GM19023 (cell line): ENCODE data around the gene CTNNA2.

Source experiments
- ATAC-seq: cut with Tn5 transposase; IDR thresholded peaks from one replicate; pipeline ENCODE4 v1.9.1; 2021; ENCODE audit warnings: mild to moderate bottlenecking, moderate library complexity; ENCODE audit not compliant: unreplicated experiment

The CTNNA2 gene

DNA sequence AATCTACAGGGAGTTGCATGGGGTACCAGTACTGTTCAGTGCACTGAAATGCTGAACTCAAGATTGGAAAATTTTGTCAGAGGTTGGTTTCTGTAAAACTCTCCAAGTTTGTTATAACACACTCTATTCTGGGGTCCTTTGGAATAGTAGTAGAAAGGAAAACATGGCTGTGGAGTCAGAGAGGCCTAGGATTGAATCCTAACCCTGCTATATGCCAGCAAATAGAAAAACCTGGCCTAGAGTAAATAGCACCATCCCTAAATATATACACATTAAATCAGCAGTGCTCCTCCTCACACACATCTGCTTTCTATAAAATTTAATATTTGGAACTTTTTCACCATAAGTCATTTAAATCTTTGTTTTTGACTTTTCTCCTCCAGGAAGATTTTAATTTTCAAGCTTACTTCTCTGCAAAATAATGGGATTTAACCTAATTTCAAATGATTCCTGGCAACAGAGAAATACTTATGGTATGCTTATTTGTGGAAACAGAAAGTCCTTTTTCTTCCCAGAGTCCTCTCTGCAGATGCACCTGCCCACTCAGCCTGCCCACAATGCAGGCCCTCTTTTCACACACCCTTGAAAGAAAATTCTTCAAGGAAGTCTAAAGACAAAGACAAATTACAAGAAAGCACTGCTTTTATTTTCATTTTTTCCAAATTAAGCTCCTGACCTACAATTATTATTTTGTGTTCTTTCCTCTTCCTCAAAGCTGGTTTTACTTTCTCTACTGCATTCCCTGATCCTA, 989.2 kb downstream of the CTNNA2 start:
- no peak for ATAC-seq

DNA sequence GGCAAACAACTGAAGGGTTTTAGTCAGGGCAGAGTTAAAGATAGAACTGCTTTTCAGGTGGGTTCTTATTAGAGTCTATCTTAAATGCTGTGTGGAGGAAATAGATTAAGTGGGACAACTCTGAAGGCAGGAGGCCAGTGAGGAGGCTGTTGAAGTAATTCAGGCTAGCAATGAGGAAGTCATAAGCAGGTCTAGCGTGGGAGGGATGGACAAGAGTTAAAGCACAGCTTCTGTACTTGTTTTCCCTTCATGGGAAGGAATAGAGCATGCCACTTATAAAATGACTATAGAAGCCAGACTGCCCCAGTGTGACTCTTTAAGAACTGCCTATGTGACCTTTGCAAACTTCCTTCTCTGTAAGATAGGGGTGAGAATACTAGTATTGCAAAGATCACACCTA, 993.7 kb downstream of the CTNNA2 start:
- ATAC-seq = no peak

DNA sequence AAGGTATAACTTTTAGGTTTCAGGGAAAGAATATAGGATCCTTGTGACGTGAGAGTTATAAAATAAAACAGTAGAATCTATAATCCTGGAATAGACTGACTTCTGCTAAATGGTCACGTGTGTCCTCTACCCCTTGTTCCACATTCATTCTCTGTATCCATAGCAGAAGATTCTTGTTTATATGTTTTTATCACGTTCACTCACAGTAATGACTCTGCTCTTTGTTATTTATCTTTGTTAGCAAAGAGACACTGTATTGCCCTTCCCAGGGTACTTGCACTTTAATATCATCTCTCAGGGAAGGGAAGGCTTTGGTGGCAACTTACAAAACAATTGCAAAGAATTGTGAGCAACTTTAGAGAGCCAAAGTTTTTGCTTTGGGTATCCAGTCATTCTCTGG, 997.9 kb downstream of the CTNNA2 start:
- ATAC-seq = no peak

DNA sequence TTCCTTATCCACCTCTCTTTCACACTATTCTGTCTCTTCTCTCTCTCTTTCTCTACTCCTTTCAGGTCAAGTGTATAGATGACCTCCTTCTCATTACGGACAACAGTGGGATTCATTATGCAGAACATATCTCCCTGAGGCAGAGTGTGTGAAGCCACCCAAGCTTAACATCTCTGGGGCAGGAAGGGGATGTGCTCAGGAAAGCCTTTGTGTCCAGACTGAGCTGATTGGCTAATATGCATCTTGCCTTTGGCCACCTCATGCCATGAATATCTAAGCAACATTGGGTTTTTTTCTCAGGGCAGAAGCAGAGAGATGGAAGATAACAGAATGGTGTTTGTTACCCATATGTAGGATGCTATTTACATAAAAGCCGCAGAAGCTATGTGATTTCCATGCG, 1003.1 kb downstream of the CTNNA2 start:
- ATAC-seq = no peak

DNA sequence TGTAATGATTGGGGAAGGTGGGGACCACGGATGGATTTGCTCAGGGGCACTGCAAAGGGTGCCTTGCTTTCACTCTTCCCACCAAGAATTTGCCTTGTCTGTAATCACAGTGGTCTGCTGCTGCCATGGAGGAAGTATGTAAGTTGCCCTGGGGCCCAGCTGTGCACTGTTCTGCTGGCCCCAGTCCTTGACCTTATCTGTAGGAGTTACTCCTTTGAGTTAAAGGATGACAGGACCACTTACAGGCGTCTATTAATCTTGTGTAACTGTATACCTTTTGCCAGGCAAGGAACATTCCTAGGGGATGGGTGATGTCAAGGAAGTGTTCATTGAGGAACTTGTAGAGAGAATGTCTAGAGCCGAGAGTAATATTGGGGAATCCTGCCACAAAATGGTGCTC, 1004.5 kb downstream of the CTNNA2 start:
- no peak for ATAC-seq

DNA sequence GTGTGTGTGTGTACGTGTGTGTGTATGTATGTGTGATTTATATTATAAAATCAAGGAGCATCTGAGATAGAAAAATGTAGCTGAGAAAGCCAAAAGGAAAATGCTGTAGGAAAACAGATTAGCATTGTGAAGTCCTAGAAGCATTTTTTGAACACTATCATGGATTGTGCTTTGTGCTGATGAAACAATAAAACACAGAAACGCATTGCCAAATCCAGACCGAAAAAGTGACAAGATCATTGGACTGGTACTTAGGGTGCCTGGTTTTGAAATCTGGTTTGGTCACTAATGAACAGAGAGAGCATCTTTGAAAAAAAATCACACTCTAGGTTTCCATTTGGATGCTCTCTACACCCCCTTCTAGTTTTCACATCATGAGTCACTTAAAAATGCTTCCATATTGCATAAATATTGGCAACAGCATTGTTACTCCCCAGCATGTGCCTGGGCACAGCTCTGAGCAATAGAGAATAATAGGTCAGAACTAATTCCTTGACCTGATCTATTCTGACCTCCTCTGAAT, 1006.3 kb downstream of the CTNNA2 start:
- ATAC-seq = no peak

DNA sequence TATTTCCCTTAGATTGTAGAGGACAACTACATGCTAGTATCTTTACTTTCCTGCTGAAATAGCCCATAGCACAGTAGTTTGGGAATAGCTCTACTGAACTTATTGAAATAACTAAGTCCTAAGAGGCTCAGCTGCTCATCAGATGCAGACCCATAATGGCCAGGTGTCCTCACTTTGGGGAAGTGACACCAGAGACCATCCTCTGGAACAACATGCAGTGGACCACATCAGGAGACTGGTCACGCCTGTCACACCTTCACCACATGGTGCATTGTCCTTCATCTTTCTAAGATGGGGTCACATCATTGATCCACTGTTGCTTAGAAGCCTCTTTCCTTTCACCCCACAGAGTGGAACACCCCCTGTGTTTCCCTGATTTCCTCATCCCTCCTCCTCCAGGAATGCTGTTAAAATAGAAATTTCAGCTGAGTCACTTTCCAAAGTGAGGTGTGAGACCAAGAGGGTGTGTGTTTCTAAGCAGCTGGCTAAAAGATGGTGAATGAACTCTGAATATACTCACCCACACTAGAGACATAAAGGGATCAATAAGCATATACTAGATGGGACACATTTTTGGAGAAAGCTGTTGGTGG, 1006.9 kb downstream of the CTNNA2 start:
- ATAC-seq = no peak

DNA sequence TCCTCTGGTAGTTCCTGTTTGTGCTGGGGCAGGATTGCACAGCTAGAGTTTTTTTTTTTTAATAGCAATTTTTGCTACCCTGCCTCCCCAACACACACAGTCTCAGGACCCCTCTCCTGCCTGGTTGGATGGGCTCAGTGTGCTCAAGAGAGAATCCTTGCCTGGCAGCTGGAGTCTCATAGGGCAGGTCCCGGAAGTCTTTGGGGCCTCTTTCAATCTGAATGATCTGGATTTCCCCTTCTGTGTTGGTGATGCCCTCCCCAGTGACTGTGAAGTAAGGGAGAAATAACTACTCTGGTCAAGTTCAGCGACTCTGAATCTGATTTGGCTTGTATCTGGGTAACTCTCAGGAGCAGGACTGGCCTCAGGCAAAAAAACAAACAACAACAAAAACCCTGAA, 1012.3 kb downstream of the CTNNA2 start:
- ATAC-seq = peak; percentile 70

DNA sequence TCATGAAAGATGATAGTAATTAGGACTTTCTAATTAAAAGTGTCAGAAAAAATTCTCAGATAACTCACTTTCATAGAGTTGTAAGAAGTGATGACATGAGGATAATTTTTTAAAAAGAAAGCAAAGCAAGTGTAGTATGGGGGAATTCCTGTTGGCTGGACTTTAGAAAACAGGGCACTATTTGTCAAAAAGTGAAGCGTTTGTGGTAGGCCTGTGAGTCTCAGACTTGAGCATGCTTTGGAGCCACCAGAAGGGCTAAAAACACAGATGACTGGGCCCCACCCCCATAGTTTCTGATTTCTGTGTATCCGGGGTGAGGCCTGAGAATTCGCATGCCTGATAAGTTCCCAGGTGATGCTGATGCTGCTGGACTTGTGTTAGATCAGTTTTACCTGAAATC, 1014.3 kb downstream of the CTNNA2 start:
- ATAC-seq = no peak

DNA sequence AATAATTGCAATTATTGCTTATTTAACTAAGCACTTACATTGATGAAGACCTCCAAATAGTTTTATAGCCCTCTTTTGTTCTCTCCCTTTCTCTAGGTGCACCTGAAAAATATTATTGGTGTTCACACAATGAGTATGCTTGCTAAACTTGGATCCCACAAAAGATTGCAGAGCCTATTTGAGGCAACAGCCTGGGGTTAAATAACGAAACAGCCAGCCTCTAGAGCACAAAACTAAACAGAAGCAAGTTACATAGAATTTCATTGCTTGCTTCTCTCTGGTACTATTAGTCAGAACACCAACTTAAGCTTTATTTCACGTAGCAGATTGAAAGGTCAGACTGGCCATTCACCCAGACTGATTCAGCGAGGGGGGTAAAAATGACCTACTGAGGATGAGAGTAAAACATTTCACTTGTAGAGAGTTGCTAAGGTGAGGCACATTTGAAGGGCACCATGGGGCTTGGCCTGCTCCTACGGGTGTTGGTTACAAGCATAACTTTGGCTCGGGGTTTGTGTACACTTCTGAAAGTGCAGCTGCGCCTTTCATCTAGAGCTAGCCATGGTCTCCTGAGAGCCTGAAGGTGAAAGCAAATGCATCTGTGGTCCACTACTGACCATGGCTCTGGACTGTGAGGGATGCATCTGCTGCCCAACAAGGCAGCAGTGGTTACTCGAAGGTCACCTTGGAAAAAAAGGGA, 1016.8 kb downstream of the CTNNA2 start:
- ATAC-seq = peak; percentile 28

DNA sequence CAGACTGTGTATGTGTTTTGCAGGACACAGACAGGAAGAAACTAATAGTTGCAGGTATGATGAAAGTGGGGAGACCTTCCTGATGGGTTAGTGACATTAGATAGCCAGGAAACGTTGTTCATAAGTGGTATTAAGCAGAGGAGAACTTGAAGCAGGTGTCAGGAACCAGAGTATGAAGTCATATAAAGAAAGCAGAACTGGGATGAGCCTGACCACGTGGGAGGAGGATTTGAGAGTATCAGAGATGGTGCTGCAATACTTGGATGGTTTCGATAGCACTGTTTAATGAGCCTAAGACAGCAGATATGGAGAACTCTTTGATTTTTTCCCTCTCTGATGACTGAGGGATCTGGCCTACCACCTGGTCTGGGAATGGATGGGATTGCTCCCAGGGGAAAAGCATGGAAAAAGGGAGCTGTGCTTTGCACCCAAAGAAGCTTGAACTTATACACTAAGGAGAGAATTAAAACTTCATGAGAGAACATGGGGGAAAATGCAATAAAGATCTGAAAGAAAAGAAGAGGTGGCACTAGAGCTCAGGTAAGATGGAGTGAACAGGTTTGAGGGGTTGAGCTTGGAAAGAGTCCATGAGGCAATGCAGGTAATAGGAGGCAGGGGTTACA, 1017.7 kb downstream of the CTNNA2 start:
- ATAC-seq = peak; percentile 48

DNA sequence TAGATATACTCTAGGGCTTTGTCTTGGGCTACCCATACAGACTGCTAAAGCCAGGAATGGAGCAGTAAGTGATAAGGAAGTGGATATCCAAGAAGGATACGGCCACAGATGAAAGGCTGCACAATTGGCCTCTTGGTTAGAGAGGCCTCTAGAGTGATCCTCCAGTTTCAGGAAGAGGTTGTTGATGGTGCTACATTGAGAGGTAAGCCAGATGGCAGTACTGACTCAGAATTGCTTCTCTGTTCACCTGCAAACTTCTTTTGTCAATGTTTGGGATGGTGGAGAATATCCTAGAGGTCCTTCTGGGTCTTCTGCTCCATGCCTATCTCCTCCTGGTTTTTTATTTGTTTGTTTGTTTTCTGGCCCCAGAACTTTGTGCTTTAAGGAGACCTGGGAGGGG, 1018.5 kb downstream of the CTNNA2 start:
- ATAC-seq = no peak

DNA sequence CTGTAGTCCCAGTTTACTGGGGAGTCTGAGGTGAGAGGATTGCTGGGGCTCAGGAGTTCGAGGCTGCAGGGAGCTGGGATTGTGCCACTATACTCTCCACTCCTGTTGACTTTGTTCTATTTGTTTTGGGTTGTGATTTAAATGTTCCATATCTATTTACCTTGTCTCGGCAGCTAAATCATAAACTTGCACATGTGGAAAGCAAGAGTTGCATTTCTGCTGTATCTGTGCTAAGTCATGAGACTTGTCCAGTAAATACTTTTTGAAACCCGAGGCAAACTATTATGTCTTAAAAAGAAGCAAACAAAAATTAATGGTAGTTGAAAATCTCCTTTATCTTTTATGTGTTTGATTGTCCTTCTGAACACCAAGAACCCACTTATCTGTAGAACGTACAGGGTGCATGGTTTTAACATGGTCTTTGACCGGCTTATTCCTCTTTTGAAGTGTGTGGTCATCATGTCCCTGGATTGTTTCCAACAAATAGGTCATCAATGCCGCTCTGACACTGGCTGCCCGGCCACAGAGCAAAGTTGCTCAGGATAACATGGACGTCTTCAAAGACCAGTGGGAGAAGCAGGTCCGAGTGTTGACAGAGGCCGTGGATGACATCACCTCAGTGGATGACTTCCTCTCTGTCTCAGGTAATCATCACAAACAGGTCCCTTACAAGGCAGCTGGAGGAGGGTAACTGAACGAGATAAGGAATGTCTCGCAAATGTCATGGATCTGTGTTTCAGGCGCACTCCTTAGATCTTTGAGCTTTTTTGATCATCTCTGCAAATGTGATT, 1032.8 kb downstream of the CTNNA2 start:
- no peak for ATAC-seq

DNA sequence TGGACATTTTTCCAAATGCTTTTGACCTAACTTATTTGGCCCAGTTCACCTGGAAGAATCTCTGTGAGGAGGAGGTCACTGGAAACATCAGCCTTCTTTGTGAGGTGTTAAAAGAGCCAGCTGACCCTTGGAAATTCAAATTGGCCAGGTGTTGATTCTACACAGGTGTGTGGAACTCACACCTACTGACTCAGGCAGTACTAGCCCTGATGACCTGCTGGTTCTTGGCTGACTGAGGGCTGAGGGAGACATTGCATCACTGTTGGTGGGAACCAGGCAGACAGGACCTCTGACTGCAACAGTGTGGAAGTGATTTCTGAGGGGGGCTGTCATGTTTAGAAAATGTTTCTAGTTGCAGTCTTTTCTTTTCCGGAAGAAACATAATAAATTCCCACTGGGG, 1033.9 kb downstream of the CTNNA2 start:
- no peak for ATAC-seq

DNA sequence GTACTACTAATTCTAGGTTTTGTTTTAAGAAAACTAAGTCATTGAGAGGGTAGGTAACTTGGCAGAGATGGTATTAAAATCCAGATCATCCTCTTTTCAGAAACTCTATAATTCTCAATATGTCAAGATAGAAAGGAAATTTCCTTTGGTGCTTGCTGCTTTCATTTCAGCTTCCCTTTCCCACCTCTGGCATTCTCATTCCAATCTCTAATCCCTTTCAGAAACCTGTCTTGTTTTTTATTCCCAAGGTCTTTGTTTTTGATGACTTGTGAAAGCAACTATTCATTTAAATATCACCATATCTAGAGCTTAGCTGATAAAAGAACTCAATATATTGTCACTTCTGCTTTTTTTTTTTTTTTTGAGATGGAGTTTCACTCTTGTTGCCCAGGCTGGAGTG, 1034.5 kb downstream of the CTNNA2 start:
- no peak for ATAC-seq

DNA sequence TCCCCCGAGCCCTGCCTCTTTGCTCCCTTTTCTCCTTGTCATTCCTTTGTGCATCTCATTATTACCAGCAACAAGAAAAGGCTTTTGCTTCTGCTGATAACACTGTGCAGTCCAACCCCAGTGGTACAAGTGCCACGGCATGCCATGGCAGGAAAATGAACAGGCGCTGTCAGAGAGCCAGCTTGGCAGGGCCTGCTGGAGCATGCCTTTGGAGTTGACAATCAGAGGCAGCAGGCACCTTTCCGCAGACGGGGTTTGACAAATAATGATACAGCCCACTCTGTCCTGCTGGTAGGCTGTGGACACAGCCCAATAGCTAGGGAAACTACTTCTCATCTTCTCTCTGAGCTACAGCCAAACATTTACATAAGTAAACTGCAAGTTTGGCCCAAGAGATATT, 1035.6 kb downstream of the CTNNA2 start:
- no peak for ATAC-seq

DNA sequence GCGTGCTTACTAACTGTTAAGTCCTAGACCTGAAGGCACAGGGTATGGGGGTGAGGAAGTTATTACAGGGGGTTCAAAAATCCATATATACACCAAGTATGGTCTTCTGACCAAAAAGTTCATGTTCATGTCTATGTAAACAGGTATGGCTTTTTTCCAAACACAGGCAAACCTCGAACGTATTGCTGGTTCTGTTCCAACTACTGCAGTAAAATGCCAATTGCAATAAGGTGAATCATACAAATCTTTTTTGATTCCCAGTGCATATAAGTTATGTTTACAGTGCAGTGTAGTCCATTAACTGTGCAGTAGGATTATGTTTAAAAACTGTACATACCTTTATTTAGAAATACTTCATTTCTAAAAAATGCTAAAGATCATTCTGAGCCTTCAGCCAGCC, 1037.0 kb downstream of the CTNNA2 start:
- no peak for ATAC-seq

DNA sequence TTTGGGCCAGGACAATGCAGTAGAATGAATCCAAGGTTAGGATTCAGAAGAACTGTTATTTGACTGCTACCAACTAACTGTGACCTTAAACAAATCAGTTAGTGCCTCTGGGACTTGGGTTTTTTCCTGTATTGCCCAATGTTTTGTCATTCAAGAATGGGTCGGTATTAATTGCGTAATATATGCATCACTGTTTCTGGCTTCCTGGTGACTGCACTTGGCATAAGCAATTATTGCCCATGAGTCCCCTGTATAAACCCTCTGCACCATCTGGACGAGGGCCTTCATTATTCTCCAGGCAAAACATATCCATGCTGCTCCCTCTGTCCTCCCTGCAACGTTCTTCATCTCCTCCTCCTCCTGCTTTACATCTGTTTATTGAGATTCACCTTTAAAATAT, 1047.5 kb downstream of the CTNNA2 start:
- no peak for ATAC-seq

DNA sequence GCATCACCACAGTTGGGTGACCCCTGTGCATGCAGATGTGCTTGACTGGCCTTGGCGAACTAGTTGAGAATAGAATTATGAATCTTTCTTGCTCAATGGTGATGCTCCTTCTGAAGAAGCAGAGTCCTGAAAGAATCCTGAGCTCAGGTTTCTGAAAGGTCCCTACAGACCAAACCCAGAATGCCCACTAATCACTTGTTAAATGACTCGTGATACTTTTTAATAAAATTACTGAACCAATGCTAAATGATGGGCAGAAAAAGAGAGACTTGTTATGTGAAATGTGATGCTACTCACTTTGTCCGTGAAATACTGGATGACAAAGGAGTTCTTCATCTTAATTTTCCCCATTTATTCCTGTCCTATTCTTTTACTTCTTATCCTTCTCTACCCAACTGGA, 1055.2 kb downstream of the CTNNA2 start:
- ATAC-seq = no peak

DNA sequence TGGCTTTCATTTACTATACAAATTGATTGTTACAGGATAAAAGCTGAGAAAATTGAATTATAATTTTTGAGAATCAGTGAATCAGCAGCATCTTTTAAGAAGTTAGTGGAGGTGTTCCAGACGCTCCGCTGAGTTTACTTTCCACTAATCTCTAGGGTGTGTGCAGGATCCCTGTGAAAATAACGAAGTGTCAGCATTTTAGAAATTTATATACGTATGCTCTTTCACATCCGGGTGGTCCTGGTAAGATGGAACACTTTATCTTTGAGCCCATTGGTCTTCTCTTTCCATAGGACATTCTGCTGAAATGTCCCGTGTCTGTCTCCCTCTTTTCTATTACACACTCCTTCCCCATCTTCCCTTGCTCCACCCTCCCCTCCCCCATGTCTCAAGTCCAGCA, 1060.3 kb downstream of the CTNNA2 start:
- no peak for ATAC-seq

DNA sequence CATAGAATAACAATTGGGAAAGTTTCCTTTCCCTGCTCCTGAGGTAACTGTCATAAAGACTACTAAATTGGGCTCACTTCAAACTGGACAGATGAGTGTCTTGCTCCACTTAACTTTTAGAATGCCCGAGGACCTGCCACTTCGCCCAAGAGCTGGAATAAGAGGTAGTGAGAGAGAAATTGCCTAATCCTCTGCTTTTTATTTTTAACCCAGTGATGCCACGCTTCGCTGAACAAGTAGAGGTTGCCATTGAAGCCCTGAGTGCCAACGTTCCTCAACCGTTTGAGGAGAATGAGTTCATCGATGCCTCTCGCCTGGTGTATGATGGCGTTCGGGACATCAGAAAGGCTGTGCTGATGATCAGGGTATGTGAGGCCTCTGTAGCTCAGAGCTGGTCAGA, 1061.1 kb downstream of the CTNNA2 start:
- no peak for ATAC-seq
